Fibroblast of mammary gland (primary cell): Measurements from ENCODE around the gene TOM1L2.

Experiments used
- DNase-seq: peaks from one replicate; pipeline ENCODE4 v3.0.0-alpha.2; 2010; ENCODE audit warnings: low read depth
- H3K4me3 ChIP-seq: 2 replicates; pipeline ENCODE4 v1.5.1; 2011; ENCODE audit warnings: low read depth, mild to moderate bottlenecking, low read length, moderate library complexity; ENCODE audit not compliant: control insufficient read depth
- CTCF ChIP-seq: conservative IDR thresholded peaks from 2 replicates; pipeline ENCODE4 v1.5.1; 2011; ENCODE audit warnings: low read depth, low read length, inconsistent platforms; ENCODE audit not compliant: control insufficient read depth, insufficient read depth

The TOM1L2 gene

GRCh38 chr17:17946093-17946492 is 26.1 kb downstream of the TOM1L2 start:
- no peak overlapping the region for H3K4me3 ChIP-seq
- TF ChIP-seq CTCF, result no peak
- no peak for DNase-seq

GRCh38 chr17:17944743-17945142 is 27.5 kb downstream of the TOM1L2 start:
- no peak overlapping the region for H3K4me3 ChIP-seq
- no peak for TF ChIP-seq CTCF
- DNase-seq, result no peak

GRCh38 chr17:17944242-17944641 is 28.0 kb downstream of the TOM1L2 start:
- TF ChIP-seq CTCF, result no peak
- H3K4me3 ChIP-seq, result no peak overlapping the region
- no peak for DNase-seq

GRCh38 chr17:17943281-17943984 is 28.8 kb downstream of the TOM1L2 start:
- TF ChIP-seq CTCF, result no peak
- DNase-seq, result no peak
- H3K4me3 ChIP-seq, result no peak overlapping the region

GRCh38 chr17:17942846-17943245 is 29.4 kb downstream of the TOM1L2 start:
- peak; percentile 43 for DNase-seq
- no peak overlapping the region for H3K4me3 ChIP-seq
- TF ChIP-seq CTCF, result no peak

- no peak for DNase-seq
- no peak for TF ChIP-seq CTCF
- H3K4me3 ChIP-seq, result no peak overlapping the region
Measured at GRCh38 chr17:17941015-17941414, 31.2 kb downstream of the TOM1L2 start.
